Globus pallidus (tissue), 1 donor: ENCODE data around the gene CACNB1.
"Not testable (repeated sequence)": the region's sequence is repeated elsewhere in the genome, so short reads cannot be mapped to it uniquely, and the experiment has no call there.

Source experiments
- DNase-seq: peaks from one replicate; pipeline ENCODE4 v3.0.0-alpha.2; 2015; ENCODE audit warnings: low spot score

The CACNB1 gene

GRCh38 chr17:39151150-39151942 is 46.1 kb downstream of the CACNB1 start, which contains the start of gene PLXDC1:
PLXDC1 (minus strand) TSS chr17:39151637; CDS start chr17:39151437, 200 bp downstream.
- no peak for DNase-seq

- DNase-seq: no peak
These were observed 46.7 kb downstream of the CACNB1 start for GRCh38 chr17:39150795-39151149.

GRCh38 chr17:39150104-39150634 is 47.3 kb downstream of the CACNB1 start:
- DNase-seq: no peak

GRCh38 chr17:39147221-39148185 is 50.0 kb downstream of the CACNB1 start:
- DNase-seq: no peak

GRCh38 chr17:39146273-39146672 is 51.2 kb downstream of the CACNB1 start:
- no peak for DNase-seq

- DNase-seq: no peak
These were observed 52.3 kb downstream of the CACNB1 start for GRCh38 chr17:39145143-39145542.

- DNase-seq: no peak
These were observed 53.0 kb downstream of the CACNB1 start for GRCh38 chr17:39144416-39144840.

GRCh38 chr17:39143552-39144093 is 53.8 kb downstream of the CACNB1 start:
- DNase-seq: no peak

GRCh38 chr17:39141915-39142664 is 55.4 kb downstream of the CACNB1 start:
- DNase-seq: no peak

- no peak for DNase-seq
These were observed 56.2 kb downstream of the CACNB1 start for GRCh38 chr17:39141294-39141693.

GRCh38 chr17:39139561-39139960 is 57.9 kb downstream of the CACNB1 start:
- no peak for DNase-seq

GRCh38 chr17:39139161-39139511 is 58.3 kb downstream of the CACNB1 start:
- no peak for DNase-seq

GRCh38 chr17:39138431-39139160 is 58.9 kb downstream of the CACNB1 start:
- DNase-seq: no peak

GRCh38 chr17:39134878-39135277 is 62.6 kb downstream of the CACNB1 start:
- DNase-seq: no peak

- DNase-seq: no peak
These were observed 65.3 kb downstream of the CACNB1 start for GRCh38 chr17:39132192-39132610.

GRCh38 chr17:39131616-39132015 is 65.9 kb downstream of the CACNB1 start:
- no peak for DNase-seq

- DNase-seq: no peak
These were observed 67.3 kb downstream of the CACNB1 start for GRCh38 chr17:39130205-39130604.

- not testable (repeated sequence) for DNase-seq
These were observed 67.9 kb downstream of the CACNB1 start for GRCh38 chr17:39129544-39129943.

GRCh38 chr17:39126436-39126835 is 71.0 kb downstream of the CACNB1 start:
- DNase-seq: no peak

- no peak for DNase-seq
These were observed 72.2 kb downstream of the CACNB1 start for GRCh38 chr17:39125143-39125875.
